ENCODE results near the gene SRBD1.

SRBD1 gene

GRCh38 chr2:45631955-45632354 is 20.9 kb upstream of the SRBD1 start:
- no peak for DNase-seq (ENCODE audit: low spot score)

- DNase-seq (ENCODE audit: low spot score): no peak
Measured at GRCh38 chr2:45631319-45631718, 20.3 kb upstream of the SRBD1 start.

- no peak for DNase-seq (ENCODE audit: low spot score)
Measured at GRCh38 chr2:45629971-45630370, 18.9 kb upstream of the SRBD1 start.

- no peak for DNase-seq (ENCODE audit: low spot score)
Measured at GRCh38 chr2:45627911-45628310, 16.8 kb upstream of the SRBD1 start.

GRCh38 chr2:45626387-45627221 is 15.5 kb upstream of the SRBD1 start:
- no peak for DNase-seq (ENCODE audit: low spot score)

- no peak for DNase-seq (ENCODE audit: low spot score)
Measured at GRCh38 chr2:45625824-45626223, 14.8 kb upstream of the SRBD1 start.

GRCh38 chr2:45623098-45623497 is 12.0 kb upstream of the SRBD1 start:
- DNase-seq (ENCODE audit: low spot score): no peak

- no peak for DNase-seq (ENCODE audit: low spot score)
Measured at GRCh38 chr2:45622336-45623075, 11.4 kb upstream of the SRBD1 start.

- no peak for DNase-seq (ENCODE audit: low spot score)
Measured at GRCh38 chr2:45617496-45617895, 6.4 kb upstream of the SRBD1 start.

- no peak for DNase-seq (ENCODE audit: low spot score)
Measured at GRCh38 chr2:45616658-45617411, 5.8 kb upstream of the SRBD1 start.

- DNase-seq (ENCODE audit: low spot score): no peak
Measured at GRCh38 chr2:45614871-45615415, 3.9 kb upstream of the SRBD1 start.

GRCh38 chr2:45614330-45614729 is 3.3 kb upstream of the SRBD1 start:
- DNase-seq (ENCODE audit: low spot score): no peak

GRCh38 chr2:45612731-45613130 is 1.7 kb upstream of the SRBD1 start:
- no peak for DNase-seq (ENCODE audit: low spot score)

GRCh38 chr2:45612285-45612684 is 1.2 kb upstream of the SRBD1 start:
- no peak for DNase-seq (ENCODE audit: low spot score)

GRCh38 chr2:45610281-45611019 is 617 bp downstream of the SRBD1 start:
- DNase-seq (ENCODE audit: low spot score): peak; percentile 21

- peak; percentile 36 for DNase-seq (ENCODE audit: low spot score)
Measured at GRCh38 chr2:45607701-45608100, 3.4 kb downstream of the SRBD1 start.

GRCh38 chr2:45606796-45607195 is 4.3 kb downstream of the SRBD1 start:
- DNase-seq (ENCODE audit: low spot score): no peak

- no peak for DNase-seq (ENCODE audit: low spot score)
Measured at GRCh38 chr2:45605116-45605515, 6.0 kb downstream of the SRBD1 start.

GRCh38 chr2:45602624-45603023 is 8.4 kb downstream of the SRBD1 start:
- no peak for DNase-seq (ENCODE audit: low spot score)

- no peak for DNase-seq (ENCODE audit: low spot score)
Measured at GRCh38 chr2:45598545-45598944, 12.5 kb downstream of the SRBD1 start.

GRCh38 chr2:45596761-45597160 is 14.3 kb downstream of the SRBD1 start:
- DNase-seq (ENCODE audit: low spot score): no peak
